HepG2 (cell line): ENCODE results near the gene TMEM217. TPM values are rescaled to one million over a fixed set of nuclear protein-coding genes. Genes with fewer than 3 reads are reported as not detected.

ENCODE experiments used
- CREB3 ChIP-seq: sonication (generic); formaldehyde crosslinking; IDR thresholded peaks from 2 replicates; pipeline ENCODE4 v1.5.0; 2020; ENCODE audit warnings: missing genetic modification reagents
- GATA4 ChIP-seq: sonication (generic); IDR thresholded peaks from 2 replicates; pipeline ENCODE4 v1.6.1; 2016; ENCODE audit warnings: antibody characterized with exemption, low read depth, borderline replicate concordance
- HDAC1 ChIP-seq: sonication (generic); formaldehyde crosslinking; IDR thresholded peaks from 2 replicates; pipeline ENCODE4 v1.5.1; 2020; ENCODE audit warnings: mild to moderate bottlenecking, missing genetic modification reagents
- IKZF1 ChIP-seq: fragments of 450-650 bp; IDR thresholded peaks from 2 replicates; pipeline ENCODE4 v1.7.1; 2016
- KLF6 ChIP-seq: IDR thresholded peaks from 2 replicates; pipeline ENCODE4 v1.8.0; 2016; ENCODE audit warnings: missing biosample characterization, missing genetic modification reagents
- MLX ChIP-seq: IDR thresholded peaks from 2 replicates; pipeline ENCODE4 v1.6.1; 2016
- PATZ1 ChIP-seq: sonication (generic); formaldehyde crosslinking; IDR thresholded peaks from 2 replicates; pipeline ENCODE4 v1.4.0; 2020; ENCODE audit warnings: missing genetic modification reagents
- PHF20 ChIP-seq: sonication (generic); formaldehyde crosslinking; IDR thresholded peaks from 2 replicates; pipeline ENCODE4 v1.5.0; 2020; ENCODE audit warnings: mild to moderate bottlenecking, missing genetic modification reagents
- PHF5A ChIP-seq: IDR thresholded peaks from one replicate; pipeline ENCODE4 v1.6.1; 2018; ENCODE audit warnings: low read depth, missing genetic modification reagents; ENCODE audit not compliant: unreplicated experiment
- RARA ChIP-seq: IDR thresholded peaks from 2 replicates; pipeline ENCODE4 v1.6.1; 2016; ENCODE audit warnings: missing genetic modification reagents, missing compliant biosample characterization
- RBAK ChIP-seq: sonication (generic); formaldehyde crosslinking; IDR thresholded peaks from 2 replicates; pipeline ENCODE4 v1.5.1; 2020; ENCODE audit warnings: mild to moderate bottlenecking, missing genetic modification reagents
- SPEN ChIP-seq: sonication (generic); formaldehyde crosslinking; IDR thresholded peaks from 2 replicates; pipeline ENCODE4 v1.5.1; 2020; ENCODE audit warnings: low read depth, mild to moderate bottlenecking, missing genetic modification reagents
- ZFP36L1 ChIP-seq: sonication (generic); formaldehyde crosslinking; IDR thresholded peaks from 2 replicates; pipeline ENCODE4 v1.8.0; 2022; ENCODE audit warnings: mild to moderate bottlenecking, missing genetic modification reagents, moderate library complexity
- ZNF18 ChIP-seq: sonication (generic); formaldehyde crosslinking; IDR thresholded peaks from 2 replicates; pipeline ENCODE4 v1.8.0; 2022; ENCODE audit warnings: mild to moderate bottlenecking, missing genetic modification reagents; ENCODE audit not compliant: insufficient replicate concordance
- ZNF264 ChIP-seq: sonication (generic); formaldehyde crosslinking; IDR thresholded peaks from 2 replicates; pipeline ENCODE4 v1.4.0; 2020; ENCODE audit warnings: missing genetic modification reagents
- ZNF281 ChIP-seq: sonication (generic); formaldehyde crosslinking; IDR thresholded peaks from 2 replicates; pipeline ENCODE4 v1.4.0; 2020; ENCODE audit warnings: missing genetic modification reagents, borderline replicate concordance
- ZNF292 ChIP-seq: sonication (generic); formaldehyde crosslinking; IDR thresholded peaks from 2 replicates; pipeline ENCODE4 v1.8.1; 2022; ENCODE audit warnings: mild to moderate bottlenecking, low read depth, missing genetic modification reagents, borderline replicate concordance
- ZNF317 ChIP-seq: sonication (generic); formaldehyde crosslinking; IDR thresholded peaks from 2 replicates; pipeline ENCODE4 v1.5.0; 2020; ENCODE audit warnings: mild to moderate bottlenecking, missing genetic modification reagents
- ZNF564 ChIP-seq: sonication (generic); formaldehyde crosslinking; IDR thresholded peaks from 2 replicates; pipeline ENCODE4 v1.8.1; 2023; ENCODE audit warnings: mild to moderate bottlenecking, missing genetic modification reagents
- ZNF577 ChIP-seq: sonication (generic); formaldehyde crosslinking; IDR thresholded peaks from 2 replicates; pipeline ENCODE4 v1.4.0; 2020; ENCODE audit warnings: mild to moderate bottlenecking, low read depth, missing genetic modification reagents, borderline replicate concordance
- ZNF724P ChIP-seq: sonication (generic); formaldehyde crosslinking; IDR thresholded peaks from 2 replicates; pipeline ENCODE4 v1.8.0; 2022; ENCODE audit warnings: missing genetic modification reagents, borderline replicate concordance
- polyA plus RNA-seq, 8 experiments: library from polyadenylated mRNA; depleted of rRNA in 3 of 8; stranded (reverse) in 7 of 8; unstranded in 1 of 8; fragments of >200 nt; fragmentation: Illumina TruSeq in 4 of 8; extraction: Trizol in 4 of 8; gene quantifications; 2 replicates each; pipeline versions ENCODE4 v1.2.1 to v1.2.3, GENCODE V29; 2011 to 2016; ENCODE audit warnings: low read depth in 4 of 8, missing spikeins in 1 of 8, mixed read lengths in 1 of 8; ENCODE audit not compliant: insufficient read depth in 1 of 8
- total RNA-seq, 5 experiments: library from RNA; depleted of rRNA; stranded (reverse); fragments of >200 nt; fragmentation: Illumina TruSeq; extraction: Trizol; gene quantifications; 2 replicates each; pipeline ENCODE4 v1.2.3, GENCODE V29; 2016; ENCODE audit warnings: low read depth in 1 of 5

TMEM217 gene
- total and polyA plus RNA-seq, 2 of the 13 experiments (the other 11 are each of a cell fraction or from before 2014, with no cell fraction given) = 2.3 to 3.4 TPM

- TF ChIP-seq ZNF317 (CRISPR knock-in tag) (0 out of 2 replicates have a peak, but pooled peaks have one; percentile 19), ZNF281 (0 out of 2 replicates have a peak, but pooled peaks have one; percentile 30), IKZF1 (no peak), HDAC1 (CRISPR knock-in tag) (peak; percentile 35), PHF20 (CRISPR knock-in tag) (no peak), RBAK (CRISPR knock-in tag) (0 out of 2 replicates have a peak, but pooled peaks have one; percentile 40), ZNF564 (CRISPR knock-in tag) (no peak), ZNF724P (CRISPR knock-in tag) (peak; percentile 88), MLX (CRISPR knock-in tag) (no peak), KLF6 (CRISPR knock-in tag) (peak; percentile 80; the same call in 1 of the 2 replicates), ZNF264 (CRISPR knock-in tag) (peak; percentile 66), PATZ1 (CRISPR knock-in tag) (0 out of 2 replicates have a peak, but pooled peaks have one; percentile 13), ZFP36L1 (CRISPR knock-in tag) (peak; percentile 45; the same call in 1 of the 2 replicates), PHF5A (CRISPR knock-in tag) (no peak), ZNF292 (CRISPR knock-in tag) (peak; percentile 74; the same call in 1 of the 2 replicates), RARA (CRISPR knock-in tag) (peak; percentile 39), ZNF577 (CRISPR knock-in tag) (0 out of 2 replicates have a peak, but pooled peaks have one; percentile 51), ZNF18 (CRISPR knock-in tag) (peak; percentile 60), SPEN (CRISPR knock-in tag) (no peak), GATA4 (no peak), CREB3 (CRISPR knock-in tag) (no peak; the same call in 1 of the 2 replicates)
Measured at GRCh38 chr6:37244430-37245310, 13.3 kb downstream of the TMEM217 start (continued).
